Articular chondrocyte of knee joint (primary cell): ENCODE data around the gene SLC37A4. TPM values are rescaled to one million over a fixed set of nuclear protein-coding genes. Genes with fewer than 3 reads are reported as not detected.

Source experiments
- small RNA-seq: library from RNA; depleted of rRNA; stranded (forward); fragments of <200 nt; gene quantifications from one replicate; pipeline ENCODE3, GENCODE V24; 2012
- total RNA-seq: library from RNA; depleted of rRNA; stranded (reverse); fragments of >200 nt; gene quantifications from 2 replicates; pipeline ENCODE4 v1.2.3, GENCODE V29; 2012

Gene SLC37A4
- total RNA-seq: 8.6 and 12.5 TPM in 2 replicates

GRCh38 chr11:119030329-119031047 is at the start of gene SLC37A4:
Gene SLC37A4 (minus strand): TSS chr11:119030877.

GRCh38 chr11:119067371-119068222 is 36.9 kb upstream of the SLC37A4 start, which contains the start of gene VPS11:
Gene VPS11 (plus strand): TSS chr11:119067818. CDS start chr11:119067824, 6 bp downstream.

GRCh38 chr11:119057000-119057769 is 26.5 kb upstream of the SLC37A4 start, which contains the start of gene HYOU1:
Gene HYOU1 (minus strand): TSS chr11:119057205. CDS start chr11:119056160, 1,045 bp downstream.

GRCh38 chr11:119018074-119018938 is 12.4 kb downstream of the SLC37A4 start, which contains the start of the genes RPS25 and TRAPPC4:
Gene RPS25 (minus strand): TSS chr11:119018343. CDS start chr11:119018284, 59 bp downstream.
Gene TRAPPC4 (plus strand): TSS chr11:119018766. CDS start chr11:119018796, 30 bp downstream.

GRCh38 chr11:118997627-118998387 is 32.9 kb downstream of the SLC37A4 start, which contains the start of gene CENATAC:
Gene CENATAC (plus strand): TSS chr11:118998138. CDS start chr11:118998198, 60 bp downstream.

Small RNA genes lying within 50 kb of the gene (small RNA-seq; reads per million reads assigned to genes)
- gene AP003392.2 (not detected), gene RF00017 (not detected), gene RF00019 (not detected)

Other genes starting within 250 kb of the SLC37A4 start
- gene DDX6, start 239.7 kb downstream of the SLC37A4 start, total RNA-seq: 153 and 194 TPM in 2 replicates
- under 0.01 TPM in 1 of 2 replicates, not detected in the other for gene CXCR5, start 147.0 kb downstream of the SLC37A4 start, total RNA-seq
- gene BCL9L, start 105.0 kb downstream of the SLC37A4 start, total RNA-seq: 17.3 and 27.6 TPM in 2 replicates
- gene UPK2, start 74.6 kb downstream of the SLC37A4 start, total RNA-seq: 0.22 TPM in 1 of 2 replicates, not detected in the other
- not detected in 2 replicates for gene FOXR1, start 59.1 kb downstream of the SLC37A4 start, total RNA-seq
- 34.0 and 46.0 TPM in 2 replicates for gene CENATAC, start 32.7 kb downstream of the SLC37A4 start, total RNA-seq
- gene RPS25, start 12.5 kb downstream of the SLC37A4 start, total RNA-seq: 1,431 and 2,715 TPM in 2 replicates
- 33.6 and 56.3 TPM in 2 replicates for gene TRAPPC4, start 12.1 kb downstream of the SLC37A4 start, total RNA-seq
- gene HYOU1, start 26.3 kb upstream of the SLC37A4 start, total RNA-seq: 89.5 and 89.6 TPM in 2 replicates
- 30.3 and 36.4 TPM in 2 replicates for gene VPS11, start 36.9 kb upstream of the SLC37A4 start, total RNA-seq
- gene HMBS, start 54.0 kb upstream of the SLC37A4 start, total RNA-seq: 5.5 and 8.8 TPM in 2 replicates
- 18.8 and 20.5 TPM in 2 replicates for gene DPAGT1, start 71.0 kb upstream of the SLC37A4 start, total RNA-seq
- 2.6 and 3.3 TPM in 2 replicates for gene C2CD2L, start 76.5 kb upstream of the SLC37A4 start, total RNA-seq
- gene HINFP, start 90.7 kb upstream of the SLC37A4 start, total RNA-seq: 15.0 and 16.5 TPM in 2 replicates
- gene ABCG4, start 118.2 kb upstream of the SLC37A4 start, total RNA-seq: 0.13 and 0.22 TPM in 2 replicates
- gene NLRX1, start 137.8 kb upstream of the SLC37A4 start, total RNA-seq: 21.7 and 23.2 TPM in 2 replicates
- 0.22 and 0.26 TPM in 2 replicates for gene NHERF4, start 154.6 kb upstream of the SLC37A4 start, total RNA-seq
- 8.8 and 11.6 TPM in 2 replicates for gene CBL, start 175.5 kb upstream of the SLC37A4 start, total RNA-seq